AG04450 (cell line): Measurements from ENCODE around the gene ZBTB20. TPM values are rescaled to one million over a fixed set of nuclear protein-coding genes. Genes with fewer than 3 reads are reported as not detected.
A peak's percentile ranks its signal among the peaks of the same experiment; 100 is the strongest.

Experiments used
- CTCF ChIA-PET: fragments of 300-600, 350-600 bp; formaldehyde crosslinking; extraction: SDS; loops from one replicate; lab custom pipeline; 2022; ENCODE audit warnings: antibody characterized with exemption, inconsistent platforms; lab: Charles Lee
- POLR2A ChIA-PET: fragments of 350-600 bp; formaldehyde crosslinking; extraction: SDS; loops from one replicate; lab custom pipeline; 2021; ENCODE audit warnings: antibody characterized with exemption, inconsistent platforms; lab: Yijun Ruan, JAX
- DNase-seq: peaks from one replicate; pipeline ENCODE4 v3.0.0-alpha.2; 2011; ENCODE audit warnings: low read depth, low spot score
- H3K27ac ChIP-seq: one replicate; pipeline ENCODE4 v1.5.1; 2012; ENCODE audit warnings: low read depth, low read length, control low read depth
- H3K27me3 ChIP-seq: one replicate; pipeline ENCODE4 v1.6.0; 2012; ENCODE audit warnings: low read length; ENCODE audit not compliant: control insufficient read depth, insufficient read depth
- H3K4me3 ChIP-seq: 2 replicates; pipeline ENCODE4 v1.5.1; 2011; ENCODE audit warnings: mild to moderate bottlenecking, low read depth, low read length, control low read depth
- H3K9me3 ChIP-seq: 2 replicates; pipeline ENCODE4 v1.5.1; 2012; ENCODE audit warnings: low read length; ENCODE audit not compliant: control insufficient read depth, insufficient read depth
- polyA plus RNA-seq: library from polyadenylated mRNA; depleted of rRNA; stranded (reverse); fragments of >200 nt; gene quantifications from 2 replicates; pipeline ENCODE4 v1.2.3, GENCODE V29; 2011
- TF ChIP-seq, protein P1 (sequence below): IDR thresholded peaks from 2 replicates; pipeline ENCODE4 v1.5.1; 2011; ENCODE audit warnings: low read depth, low read length, control low read depth, inconsistent platforms

Gene ZBTB20
- polyA plus RNA-seq, 1 experiment: 3.0 TPM

GRCh38 chr3:114709102-114709501 is 438.0 kb downstream of the ZBTB20 start:
- no peak overlapping the region for H3K4me3 ChIP-seq
- no peak overlapping the region for H3K27ac ChIP-seq
- no peaks in the 10 kb centered on the region for H3K27me3 ChIP-seq
- TF ChIP-seq, protein P1, sequence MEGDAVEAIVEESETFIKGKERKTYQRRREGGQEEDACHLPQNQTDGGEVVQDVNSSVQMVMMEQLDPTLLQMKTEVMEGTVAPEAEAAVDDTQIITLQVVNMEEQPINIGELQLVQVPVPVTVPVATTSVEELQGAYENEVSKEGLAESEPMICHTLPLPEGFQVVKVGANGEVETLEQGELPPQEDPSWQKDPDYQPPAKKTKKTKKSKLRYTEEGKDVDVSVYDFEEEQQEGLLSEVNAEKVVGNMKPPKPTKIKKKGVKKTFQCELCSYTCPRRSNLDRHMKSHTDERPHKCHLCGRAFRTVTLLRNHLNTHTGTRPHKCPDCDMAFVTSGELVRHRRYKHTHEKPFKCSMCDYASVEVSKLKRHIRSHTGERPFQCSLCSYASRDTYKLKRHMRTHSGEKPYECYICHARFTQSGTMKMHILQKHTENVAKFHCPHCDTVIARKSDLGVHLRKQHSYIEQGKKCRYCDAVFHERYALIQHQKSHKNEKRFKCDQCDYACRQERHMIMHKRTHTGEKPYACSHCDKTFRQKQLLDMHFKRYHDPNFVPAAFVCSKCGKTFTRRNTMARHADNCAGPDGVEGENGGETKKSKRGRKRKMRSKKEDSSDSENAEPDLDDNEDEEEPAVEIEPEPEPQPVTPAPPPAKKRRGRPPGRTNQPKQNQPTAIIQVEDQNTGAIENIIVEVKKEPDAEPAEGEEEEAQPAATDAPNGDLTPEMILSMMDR: no peak
- CTCF ChIA-PET: no interaction called here
- POLR2A ChIA-PET: no interaction called here
- no peaks in the 10 kb centered on the region for H3K9me3 ChIP-seq
- peak; percentile 6 for DNase-seq

- TF ChIP-seq, protein P1: no peak
- no peaks in the 10 kb centered on the region for H3K9me3 ChIP-seq
- H3K4me3 ChIP-seq: no peak overlapping the region
- DNase-seq: no peak
- no peak overlapping the region for H3K27ac ChIP-seq
- CTCF ChIA-PET: no interaction called here
- POLR2A ChIA-PET: no interaction called here
- H3K27me3 ChIP-seq: no peaks in the 10 kb centered on the region
Measured at GRCh38 chr3:114707252-114707860, 439.7 kb downstream of the ZBTB20 start.

DNA sequence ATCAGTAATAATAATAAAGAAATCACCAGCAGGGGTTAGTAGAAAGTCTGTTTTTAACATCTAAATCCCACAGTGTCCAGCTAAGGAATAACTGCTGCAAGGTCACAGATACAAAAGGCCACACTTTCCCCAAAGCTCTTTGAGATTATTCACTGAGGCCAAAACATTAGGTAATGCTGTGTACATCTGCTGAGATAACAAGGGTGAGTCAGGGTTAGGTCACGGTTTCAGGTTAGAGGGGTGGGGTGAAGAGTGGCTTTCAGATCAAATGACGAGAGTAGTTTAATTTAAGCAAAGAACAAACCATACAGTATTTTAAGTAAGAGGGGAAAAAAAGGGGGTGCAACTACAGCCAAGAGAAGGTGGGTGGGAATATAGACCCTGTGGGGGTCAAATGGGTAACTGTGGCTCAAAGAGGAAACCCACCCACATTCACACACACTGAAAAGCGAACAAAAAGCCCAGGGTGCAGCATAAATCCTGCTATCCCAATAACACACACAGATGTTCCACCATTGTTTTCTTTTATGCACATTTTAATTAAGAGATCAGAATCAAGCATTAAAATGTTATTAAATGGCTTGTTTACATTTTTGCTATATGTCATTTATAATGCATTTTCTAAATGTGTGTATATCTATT is 440.4 kb downstream of the ZBTB20 start:
- H3K9me3 ChIP-seq: no peaks in the 10 kb centered on the region
- peak; percentile 21 for DNase-seq
- CTCF ChIA-PET: no interaction called here
- no peaks in the 10 kb centered on the region for H3K27me3 ChIP-seq
- no peak overlapping the region for H3K4me3 ChIP-seq
- POLR2A ChIA-PET: interaction anchor here (0.6 kb wide), 1 partner anchor 52 kb away, joined by 3 read pairs; no protein-coding TSS in a partner anchor
- no peak overlapping the region for H3K27ac ChIP-seq
- TF ChIP-seq, protein P1: no peak

GRCh38 chr3:114700637-114701234 is 446.4 kb downstream of the ZBTB20 start:
- Histone ChIP-seq H3K27me3 (no peaks in the 10 kb centered on the region), H3K27ac (no peak overlapping the region), H3K9me3 (no peaks in the 10 kb centered on the region), H3K4me3 (no peak overlapping the region)
- TF ChIP-seq, protein P1: no peak
- POLR2A ChIA-PET: interaction anchor here (0.5 kb wide), 1 partner anchor 447 kb away, joined by 3 read pairs; the partner anchor contains the start of gene ZBTB20
- DNase-seq: no peak
- CTCF ChIA-PET: interaction anchor here (1.0 to 1.2 kb wide), 2 partner anchors 19 to 40 kb away, joined by 3 to 4 read pairs; no protein-coding TSS in a partner anchor
